Colonic mucosa (tissue), 4 donors: ENCODE measurements around the gene CEP85. TPM values are rescaled to one million over a fixed set of nuclear protein-coding genes. Genes with fewer than 3 reads are reported as not detected.
A peak's percentile ranks its signal among the peaks of the same experiment; 100 is the strongest.

Experiments used
- DNase-seq: peaks from one replicate; pipeline ENCODE4 v3.0.0-alpha.2; 2020
- H3K27ac ChIP-seq: fragments of 200-600 bp; one replicate; pipeline ENCODE4 v1.8.0; 2021
- H3K27me3 ChIP-seq: fragments of 200-600 bp; one replicate; pipeline ENCODE4 v1.8.0; 2021
- H3K36me3 ChIP-seq: fragments of 200-600 bp; one replicate; pipeline ENCODE4 v1.8.0; 2021
- H3K4me1 ChIP-seq: fragments of 200-600 bp; one replicate; pipeline ENCODE4 v1.8.0; 2021; ENCODE audit warnings: mild to moderate bottlenecking
- H3K4me3 ChIP-seq: fragments of 200-600 bp; one replicate; pipeline ENCODE4 v1.8.0; 2021
- H3K9ac ChIP-seq, 2 donors: one replicate each; pipeline ENCODE4 v1.7.0; 2013; ENCODE audit warnings: control low read depth in 2 of 2, low read depth in 2 of 2, low read length in 2 of 2
- H3K9me3 ChIP-seq: fragments of 200-600 bp; one replicate; pipeline ENCODE4 v1.8.0; 2021
- CTCF ChIP-seq: fragments of 200-600 bp; IDR thresholded peaks from one replicate; pipeline ENCODE4 v1.8.0; 2022; ENCODE audit warnings: antibody characterized with exemption, mild to moderate bottlenecking
- intact Hi-C: fragments of 100-400 bp; cut with DNase I; formaldehyde crosslinking; loops from one replicate; pipeline ENCODE4 v1.14.1; 2022
- total RNA-seq, 2 donors: library from RNA; stranded (reverse); fragmentation: NEBNext Ultra II Directional in 1 of 2; extraction: Animal tissue kit (Norgen Biotek cat#: 25700) in 1 of 2; gene quantifications; one replicate each; pipeline ENCODE4 v1.2.1, GENCODE V29; 2021
- donor health status: healthy.
- donor health status: DM: no; HTN: no; CAD: no.
- donor health status: DM: no; HTN: no; CAD: no.

Gene CEP85
- total RNA-seq, 2 donors from 2014 or later = 10.7 to 18.8 TPM

- intact Hi-C loops = no loop called here
- Histone ChIP-seq H3K36me3 (no peaks in the 10 kb centered on the region), H3K27me3 (no peaks in the 10 kb centered on the region), H3K9me3 (no peaks in the 10 kb centered on the region), H3K27ac (no peak overlapping the region), H3K9ac (no peak overlapping the region), H3K4me1 (no peaks in the 10 kb centered on the region), H3K4me3 (no peak overlapping the region)
- no peak for DNase-seq
- no peak for TF ChIP-seq CTCF
Observed at GRCh38 chr1:26317146-26317545, 83.1 kb downstream of the CEP85 start.

- intact Hi-C loops = no loop called here
- no peaks in the 10 kb centered on the region for H3K27me3 ChIP-seq
- no peaks in the 10 kb centered on the region for H3K4me1 ChIP-seq
- H3K36me3 ChIP-seq = no peaks in the 10 kb centered on the region
- H3K9ac ChIP-seq = peak within 1 kb of the TSS; percentile 29 to 39
- no peak for DNase-seq
- H3K9me3 ChIP-seq = no peaks in the 10 kb centered on the region
- no peak for TF ChIP-seq CTCF
- H3K4me3 ChIP-seq = peak within 1 kb of the TSS; percentile 32
- peak within 1 kb of the TSS; percentile 63 for H3K27ac ChIP-seq
Observed at GRCh38 chr1:26317612-26318337, 83.8 kb downstream of the CEP85 start, which contains the start of gene CD52. Gene CD52, plus strand, starts transcription at chr1:26317958. Its CDS starts 60 bp downstream, at chr1:26318018.

GRCh38 chr1:26318338-26319064 lies 84.5 kb downstream of the CEP85 start:
- H3K4me1 ChIP-seq = no peaks in the 10 kb centered on the region
- TF ChIP-seq CTCF = no peak
- H3K36me3 ChIP-seq = no peaks in the 10 kb centered on the region
- H3K27me3 ChIP-seq = no peaks in the 10 kb centered on the region
- peak overlapping the region; percentile 32 for H3K4me3 ChIP-seq
- H3K9me3 ChIP-seq = no peaks in the 10 kb centered on the region
- H3K9ac ChIP-seq = peak overlapping the region in 1 of 2 donors; percentile 29
- H3K27ac ChIP-seq = peak overlapping the region; percentile 63
- no peak for DNase-seq
- intact Hi-C loops = no loop called here

GRCh38 chr1:26320896-26321295 lies 86.9 kb downstream of the CEP85 start:
- no peak for TF ChIP-seq CTCF
- H3K9ac ChIP-seq = no peak overlapping the region
- intact Hi-C loops = loop anchor here (5.0 to 10.0 kb wide), 3 partner anchors 41 to 156 kb away; partner anchors contain the start of genes C1orf232 and ZNF593
- H3K27ac ChIP-seq = no peak overlapping the region
- no peak overlapping the region for H3K4me3 ChIP-seq
- no peak for DNase-seq
- H3K27me3 ChIP-seq = no peaks in the 10 kb centered on the region
- H3K9me3 ChIP-seq = no peaks in the 10 kb centered on the region
- no peaks in the 10 kb centered on the region for H3K36me3 ChIP-seq
- no peaks in the 10 kb centered on the region for H3K4me1 ChIP-seq

GRCh38 chr1:26321315-26322041 lies 87.5 kb downstream of the CEP85 start:
- intact Hi-C loops = loop anchor here (5.0 to 10.0 kb wide), 3 partner anchors 41 to 157 kb away; partner anchors contain the start of genes C1orf232 and ZNF593
- Histone ChIP-seq H3K4me3 (no peak overlapping the region), H3K9me3 (no peaks in the 10 kb centered on the region), H3K27ac (no peak overlapping the region), H3K9ac (peak overlapping the region in 1 of 2 donors; percentile 9), H3K4me1 (no peaks in the 10 kb centered on the region), H3K36me3 (no peaks in the 10 kb centered on the region), H3K27me3 (no peaks in the 10 kb centered on the region)
- TF ChIP-seq CTCF = peak; percentile 67
- peak; percentile 97 for DNase-seq
